OCI-LY1 (cell line): ENCODE results near the gene C4BPB.

Experiments used
- H2AFZ ChIP-seq: fragments of 200-600 bp; sonication (generic), shearing (Covaris generic); 2 replicates; pipeline ENCODE4 v1.6.0; 2014; ENCODE audit warnings: antibody characterized with exemption, mild to moderate bottlenecking, low read length
- H3F3A ChIP-seq: fragments of 200-600 bp; sonication (generic), shearing (Covaris generic); 2 replicates; pipeline ENCODE4 v1.6.0; 2014; ENCODE audit warnings: mild to moderate bottlenecking, antibody characterized with exemption, low read length, moderate library complexity; ENCODE audit not compliant: insufficient read depth
- H3K27ac ChIP-seq: fragments of 200-600 bp; sonication (generic); 2 replicates; pipeline ENCODE4 v1.5.1; 2014; ENCODE audit warnings: low read length, mixed run types, mild to moderate bottlenecking, low read depth; ENCODE audit not compliant: poor library complexity, severe bottlenecking
- H3K27me3 ChIP-seq: fragments of 200-600 bp; sonication (generic); 2 replicates; pipeline ENCODE4 v1.6.0; 2014; ENCODE audit warnings: antibody characterized with exemption, mild to moderate bottlenecking, low read length, moderate library complexity; ENCODE audit not compliant: insufficient read depth
- H3K36me3 ChIP-seq: fragments of 200-600 bp; sonication (generic); 2 replicates; pipeline ENCODE4 v1.6.1; 2014; ENCODE audit warnings: mild to moderate bottlenecking, antibody characterized with exemption, low read length, moderate library complexity, mixed read lengths; ENCODE audit not compliant: insufficient read depth
- H3K4me1 ChIP-seq: fragments of 200-600 bp; sonication (generic); 2 replicates; pipeline ENCODE4 v1.5.1; 2014; ENCODE audit warnings: mild to moderate bottlenecking, low read length, moderate library complexity; ENCODE audit not compliant: insufficient read depth, severe bottlenecking
- H3K4me2 ChIP-seq: fragments of 200-600 bp; sonication (generic), shearing (Covaris generic); 2 replicates; pipeline ENCODE4 v1.6.1; 2014; ENCODE audit warnings: low read length
- H3K4me3 ChIP-seq: fragments of 200-600 bp; sonication (generic); 2 replicates; pipeline ENCODE4 v1.5.1; 2014; ENCODE audit warnings: low read length, low read depth, mild to moderate bottlenecking, mixed read lengths; ENCODE audit not compliant: poor library complexity, severe bottlenecking
- H3K79me2 ChIP-seq: fragments of 200-600 bp; shearing (Covaris generic); 2 replicates; pipeline ENCODE4 v1.6.1; 2016; ENCODE audit warnings: mixed run types, low read length, mixed read lengths; ENCODE audit not compliant: insufficient read depth
- H3K9ac ChIP-seq: fragments of 200-600 bp; sonication (generic), shearing (Covaris generic); 2 replicates; pipeline ENCODE4 v1.6.1; 2014; ENCODE audit warnings: mild to moderate bottlenecking, low read length, mixed read lengths
- H3K9me2 ChIP-seq: fragments of 200-600 bp; sonication (generic), shearing (Covaris generic); 2 replicates; pipeline ENCODE4 v1.6.1; 2014; ENCODE audit warnings: low read depth, mild to moderate bottlenecking, low read length, mixed read lengths
- H3K9me3 ChIP-seq: fragments of 200-600 bp; shearing (Covaris generic); 2 replicates; pipeline ENCODE4 v1.6.1; 2014; ENCODE audit warnings: low read length, mixed read lengths
- H4K20me1 ChIP-seq: fragments of 200-600 bp; sonication (generic), shearing (Covaris generic); 2 replicates; pipeline ENCODE4 v1.6.0; 2016; ENCODE audit warnings: mild to moderate bottlenecking, low read length; ENCODE audit not compliant: insufficient read depth
- CTCF ChIP-seq: fragments of 200-600 bp; sonication (generic), shearing (Covaris generic); IDR thresholded peaks from 2 replicates; pipeline ENCODE4 v1.5.1; 2017; ENCODE audit warnings: mild to moderate bottlenecking, antibody characterized with exemption, low read length, moderate library complexity, mixed read lengths
- EZH2 ChIP-seq: fragments of 200-600 bp; sonication (generic), shearing (Covaris generic); IDR thresholded peaks from 2 replicates; pipeline ENCODE4 v1.8.0; 2017; ENCODE audit warnings: borderline replicate concordance, mixed run types, mild to moderate bottlenecking, antibody characterized with exemption, low read length, moderate library complexity, mixed read lengths

Gene C4BPB

GRCh38 chr1:207064561-207064960, 24.1 kb upstream of the C4BPB start:
- Histone ChIP-seq H3K27me3 (no peaks in the 10 kb centered on the region), H3K4me3 (no peak overlapping the region), H3K9me3 (no peaks in the 10 kb centered on the region), H3K9me2 (no peaks in the 10 kb centered on the region), H3K4me2 (no peak overlapping the region), H3K36me3 (peaks cover 23% of the 10 kb centered on the region; the same call in 1 of the 2 replicates), H3K27ac (no peak overlapping the region), H3F3A (no peaks in the 10 kb centered on the region), H3K79me2 (no peaks in the 10 kb centered on the region), H3K4me1 (no peaks in the 10 kb centered on the region), H4K20me1 (no peaks in the 10 kb centered on the region), H3K9ac (no peak overlapping the region), H2AFZ (no peak overlapping the region)
- no peak for TF ChIP-seq EZH2

- Histone ChIP-seq H3K4me3 (no peak overlapping the region), H3K9me3 (no peaks in the 10 kb centered on the region), H3K36me3 (peaks cover 28% of the 10 kb centered on the region; the same call in 1 of the 2 replicates), H3K79me2 (no peaks in the 10 kb centered on the region), H3K4me1 (no peaks in the 10 kb centered on the region), H3K27ac (no peak overlapping the region), H2AFZ (no peak overlapping the region), H3K4me2 (no peak overlapping the region), H4K20me1 (no peaks in the 10 kb centered on the region), H3K9me2 (no peaks in the 10 kb centered on the region), H3K27me3 (no peaks in the 10 kb centered on the region), H3K9ac (no peak overlapping the region), H3F3A (no peaks in the 10 kb centered on the region)
- TF ChIP-seq EZH2 (no peak), CTCF (no peak)
These were observed 21.5 kb upstream of the C4BPB start for GRCh38 chr1:207067185-207067584.

GRCh38 chr1:207067665-207068064, 21.0 kb upstream of the C4BPB start:
- Histone ChIP-seq H3K27ac (no peak overlapping the region), H4K20me1 (no peaks in the 10 kb centered on the region), H3K4me2 (no peak overlapping the region), H3K27me3 (no peaks in the 10 kb centered on the region), H2AFZ (no peak overlapping the region), H3K4me3 (no peak overlapping the region), H3K36me3 (peaks cover 25% of the 10 kb centered on the region; the same call in 1 of the 2 replicates), H3K9ac (no peak overlapping the region), H3K9me3 (no peaks in the 10 kb centered on the region), H3K4me1 (no peaks in the 10 kb centered on the region), H3K79me2 (no peaks in the 10 kb centered on the region), H3F3A (no peaks in the 10 kb centered on the region), H3K9me2 (no peaks in the 10 kb centered on the region)
- no peak for TF ChIP-seq CTCF
- no peak for TF ChIP-seq EZH2

DNA sequence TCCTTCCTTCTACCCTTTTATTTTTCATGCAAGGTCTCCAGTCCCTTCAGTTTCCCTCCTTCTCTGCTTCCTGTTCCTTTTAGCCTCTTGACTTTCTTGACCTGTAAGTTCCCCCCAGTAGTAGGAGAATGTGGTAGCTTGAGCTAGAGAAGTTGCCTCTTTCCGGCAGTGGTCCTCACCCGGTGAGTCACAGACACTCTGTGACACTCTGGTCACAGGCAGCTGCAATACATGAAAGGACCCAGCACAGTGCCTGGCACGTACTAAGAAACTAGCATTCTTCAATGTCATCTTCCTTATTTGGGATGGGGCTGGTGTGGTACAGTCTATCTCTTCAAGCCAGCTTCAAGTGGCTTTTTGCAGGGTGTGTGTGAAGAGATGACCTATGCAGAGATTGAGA, 19.6 kb upstream of the C4BPB start:
- H3K9me2 ChIP-seq: no peaks in the 10 kb centered on the region
- no peak overlapping the region for H3K9ac ChIP-seq
- no peaks in the 10 kb centered on the region for H4K20me1 ChIP-seq
- no peak overlapping the region for H3K27ac ChIP-seq
- no peaks in the 10 kb centered on the region for H3K9me3 ChIP-seq
- H3K27me3 ChIP-seq: no peaks in the 10 kb centered on the region
- TF ChIP-seq EZH2 (no peak), CTCF (no peak)
- H3K36me3 ChIP-seq: peaks cover 16% of the 10 kb centered on the region; the same call in 1 of the 2 replicates
- H3K4me1 ChIP-seq: no peaks in the 10 kb centered on the region
- H3K4me3 ChIP-seq: no peak overlapping the region
- H3K4me2 ChIP-seq: no peak overlapping the region
- no peaks in the 10 kb centered on the region for H3K79me2 ChIP-seq
- no peak overlapping the region for H2AFZ ChIP-seq
- no peaks in the 10 kb centered on the region for H3F3A ChIP-seq
